HG03103 (cell line): ENCODE measurements around the gene FREM1.

Experiments used
- ATAC-seq: cut with Tn5 transposase; IDR thresholded peaks from one replicate; pipeline ENCODE4 v1.9.1; 2021; ENCODE audit warnings: low read depth; ENCODE audit not compliant: unreplicated experiment

FREM1 gene

GRCh38 chr9:14768405-14769229 is 141.6 kb downstream of the FREM1 start:
- no peak for ATAC-seq

DNA sequence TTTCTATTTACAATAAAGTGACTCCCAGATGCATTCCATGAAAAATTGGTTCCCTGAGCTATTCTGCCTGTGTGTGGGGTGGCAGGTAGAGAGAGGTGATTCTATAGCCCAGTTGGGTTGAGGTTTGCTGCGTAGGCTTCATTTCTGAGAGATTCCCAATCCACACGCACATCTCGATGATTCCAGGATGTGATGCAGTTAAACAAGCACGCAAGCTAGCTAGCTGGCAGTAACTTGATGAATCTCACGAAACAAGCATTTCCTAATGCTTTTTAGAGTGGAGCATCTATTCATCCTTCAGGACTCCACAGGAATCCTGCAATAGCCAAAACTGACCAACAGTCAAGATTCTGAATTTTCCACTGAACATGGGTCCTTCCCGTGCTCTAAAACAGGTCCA is 143.9 kb downstream of the FREM1 start:
- ATAC-seq, result no peak

DNA sequence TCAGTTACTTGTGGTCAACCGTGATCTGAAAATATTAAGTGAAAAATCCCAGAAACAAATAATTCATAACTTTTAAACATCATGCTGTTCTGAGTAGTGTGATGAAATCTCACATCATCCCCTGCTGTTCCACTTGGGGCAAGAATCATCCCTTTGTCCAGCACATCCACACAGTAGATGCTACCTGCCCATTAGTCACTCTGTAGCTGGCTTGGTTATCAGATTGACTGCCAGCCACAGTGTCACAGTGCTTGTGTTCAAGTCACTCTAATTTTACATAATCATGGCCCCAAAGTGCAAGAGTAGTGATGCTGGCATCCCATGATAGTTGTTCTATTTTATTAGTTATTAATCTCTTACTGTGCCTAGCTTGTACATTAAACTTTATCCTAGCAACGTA is 148.6 kb downstream of the FREM1 start:
- no peak for ATAC-seq

DNA sequence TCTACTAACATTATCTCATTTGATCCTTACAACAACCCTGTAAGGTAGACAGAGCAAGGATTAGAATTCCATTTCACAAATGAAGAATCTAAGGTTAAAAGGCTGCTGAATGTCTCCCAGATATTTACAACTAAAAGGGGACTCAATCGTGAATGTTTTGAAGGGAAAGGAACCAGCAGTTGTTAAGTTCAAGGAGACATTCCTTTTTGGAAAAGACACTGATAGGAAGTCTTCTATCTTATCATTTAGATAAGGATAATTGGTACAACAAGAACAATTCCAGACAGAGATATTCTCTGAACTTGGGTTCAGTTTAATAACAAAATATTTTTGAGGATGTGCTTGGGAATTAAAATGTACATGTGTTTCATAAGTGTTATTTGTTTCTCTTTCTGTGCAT is 150.2 kb downstream of the FREM1 start:
- ATAC-seq, result no peak

DNA sequence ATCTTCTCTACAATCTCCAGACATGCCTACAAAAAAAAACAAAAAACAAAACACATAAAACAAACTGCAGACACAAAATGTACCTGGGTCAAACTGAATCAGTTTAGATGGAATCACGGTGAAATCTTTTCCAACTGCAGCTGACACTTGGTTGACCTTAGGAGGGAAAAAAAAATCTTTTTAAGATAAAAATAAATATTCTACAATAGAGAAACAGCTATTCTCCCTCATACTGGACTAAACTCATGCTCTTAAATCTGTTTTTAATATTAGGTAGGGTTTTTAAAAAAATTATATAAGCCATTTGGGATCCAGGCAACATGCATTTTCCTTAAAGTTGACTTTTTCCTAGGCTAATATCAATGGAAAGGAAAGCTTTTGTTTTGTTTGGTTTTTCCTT is 153.9 kb downstream of the FREM1 start:
- no peak for ATAC-seq

DNA sequence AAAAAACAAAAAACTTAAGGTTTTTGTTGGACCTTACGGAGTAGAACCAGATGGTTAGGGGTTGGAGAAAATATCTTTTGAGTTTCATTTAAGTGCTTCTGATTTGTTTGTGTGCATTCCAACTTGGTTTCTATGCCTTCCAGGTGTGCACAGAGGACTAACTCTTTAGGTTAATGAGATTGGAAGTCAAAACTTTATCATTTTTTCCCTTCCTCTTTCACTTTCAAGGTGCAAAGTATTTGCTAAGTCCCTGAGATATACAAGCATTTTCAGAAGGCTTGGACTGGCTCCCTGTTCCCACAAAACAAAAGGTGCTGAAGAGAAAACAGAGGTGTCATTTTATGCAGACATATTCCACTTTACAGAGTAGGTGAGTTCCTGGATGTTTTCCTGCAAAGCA is 157.4 kb downstream of the FREM1 start:
- ATAC-seq, result no peak

DNA sequence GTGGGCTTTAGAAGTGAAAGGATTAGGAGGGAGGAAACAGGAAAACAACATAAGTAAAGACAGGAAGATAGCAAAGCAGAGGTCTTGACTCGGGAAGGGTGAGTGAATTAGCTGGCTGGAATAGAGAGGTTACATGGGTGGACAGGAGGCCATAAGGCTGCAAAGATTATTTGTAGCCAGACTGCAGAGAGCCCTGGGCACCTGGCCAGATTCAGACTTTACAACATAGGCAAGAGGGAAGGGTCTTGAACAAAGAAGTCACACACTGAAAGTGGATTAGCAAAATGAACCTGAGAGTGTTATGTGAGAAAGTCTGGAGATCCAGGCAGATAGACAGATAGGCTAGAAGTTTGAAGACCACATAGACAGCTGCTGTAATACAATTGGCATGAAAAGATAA is 158.0 kb downstream of the FREM1 start:
- ATAC-seq, result no peak

GRCh38 chr9:14750821-14751220 is 159.4 kb downstream of the FREM1 start:
- no peak for ATAC-seq

- ATAC-seq, result no peak
Measured at GRCh38 chr9:14749741-14750211, 160.5 kb downstream of the FREM1 start.

- ATAC-seq, result no peak
Measured at GRCh38 chr9:14748373-14748772, 161.9 kb downstream of the FREM1 start.

DNA sequence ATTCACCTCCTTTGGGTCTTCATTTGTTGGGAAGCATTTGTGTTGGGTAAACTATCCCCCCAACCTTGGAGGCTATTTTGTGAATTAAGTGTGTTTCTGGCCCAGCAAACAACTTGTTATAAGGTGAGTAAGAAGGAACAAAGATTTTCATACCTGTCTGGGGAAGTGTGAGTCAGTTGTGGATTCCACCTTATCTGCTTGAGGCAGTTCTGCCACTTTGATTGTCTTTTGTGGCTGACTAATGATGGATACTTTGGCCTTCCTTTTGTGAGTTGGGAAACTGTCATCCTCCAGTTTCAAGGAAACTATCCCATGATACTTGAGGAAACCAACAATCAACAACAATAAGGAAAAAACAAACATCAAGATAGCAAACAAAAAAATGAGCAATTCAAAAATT is 163.1 kb downstream of the FREM1 start:
- no peak for ATAC-seq

GRCh38 chr9:14746626-14747025 is 163.6 kb downstream of the FREM1 start:
- ATAC-seq, result no peak

- ATAC-seq, result no peak
Measured at GRCh38 chr9:14744768-14745167, 165.5 kb downstream of the FREM1 start.

- peak; percentile 94 for ATAC-seq
Measured at GRCh38 chr9:14741369-14741768, 168.9 kb downstream of the FREM1 start.

- ATAC-seq, result no peak
Measured at GRCh38 chr9:14733133-14733532, 177.1 kb downstream of the FREM1 start.

DNA sequence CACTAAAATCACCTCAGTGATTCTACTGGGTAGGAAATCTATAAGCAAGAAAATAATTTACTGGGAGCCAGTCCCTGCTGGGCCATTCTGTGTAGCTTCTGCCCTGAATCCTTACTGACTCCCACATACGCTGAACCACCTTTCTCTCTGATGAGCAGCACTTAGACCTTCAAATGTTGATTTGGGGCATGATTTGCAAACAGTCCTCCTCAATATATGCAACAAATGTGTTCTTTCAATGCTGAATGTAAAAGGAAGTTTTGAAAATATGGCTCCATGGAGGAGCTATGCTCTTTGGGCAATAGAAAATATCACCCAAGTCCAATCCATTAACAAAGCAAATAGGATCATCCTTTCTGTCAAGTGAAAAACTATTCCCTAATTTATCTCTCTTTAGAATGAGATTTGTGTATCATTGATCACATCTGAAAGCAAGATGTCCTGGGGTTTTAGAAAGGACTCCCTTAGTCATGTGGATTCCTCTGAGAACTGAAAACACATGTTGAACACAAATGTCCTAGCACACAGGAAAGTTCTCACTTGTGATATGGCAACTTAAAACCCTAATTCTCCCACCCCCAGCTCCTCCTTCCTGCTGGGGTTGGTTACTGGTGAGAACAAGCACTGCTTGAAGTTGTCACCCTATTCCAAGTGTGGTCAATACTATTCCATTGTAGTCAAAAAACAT is 178.8 kb downstream of the FREM1 start:
- ATAC-seq, result no peak

- ATAC-seq, result no peak
Measured at GRCh38 chr9:14730461-14730898, 179.7 kb downstream of the FREM1 start.

GRCh38 chr9:14723301-14723700 is 186.9 kb downstream of the FREM1 start:
- no peak for ATAC-seq

GRCh38 chr9:14722391-14723035 is 187.7 kb downstream of the FREM1 start, which contains the start of gene CER1:
CER1 (minus strand) TSS chr9:14722733; CDS start chr9:14722672, 61 bp downstream.
- ATAC-seq, result no peak

- no peak for ATAC-seq
Measured at GRCh38 chr9:14719231-14719923, 190.9 kb downstream of the FREM1 start.

- ATAC-seq, result no peak
Measured at GRCh38 chr9:14715102-14715501, 195.1 kb downstream of the FREM1 start.
